A549 (cell line): ENCODE data around the gene KIF1B. TPM values are rescaled to one million over a fixed set of nuclear protein-coding genes. Genes with fewer than 3 reads are reported as not detected.

Source experiments
- ATAC-seq, 2 experiments: fragments of 200-7000 bp in 1 of 2; fragments of >200 bp in 1 of 2; cut with Nextera tagmentation in 1 of 2; cut with Tn5 transposase in 1 of 2; 3 replicates each; pipeline versions ENCODE4 v1.8.0 to v1.9.1; 2018 to 2020; ENCODE audit warnings: mild to moderate bottlenecking in 1 of 2, moderate library complexity in 1 of 2
- CTCF ChIA-PET: fragments of 300-600 bp; sonication (Branson Sonifier 250); formaldehyde crosslinking; extraction: SDS; loops from one replicate; lab custom pipeline; 2021; ENCODE audit warnings: antibody characterized with exemption, inconsistent platforms; lab: Yijun Ruan, JAX
- POLR2A ChIA-PET: fragments of 350-600 bp; formaldehyde crosslinking; extraction: SDS; loops from one replicate; lab custom pipeline; 2021; ENCODE audit warnings: antibody characterized with exemption, inconsistent platforms; lab: Yijun Ruan, JAX
- DNase-seq, 2 experiments: peaks; one replicate each; pipeline versions ENCODE4 v3.0.0 to v3.0.0-alpha.2; 2011 to 2016; ENCODE audit warnings: low read depth in 1 of 2, low spot score in 1 of 2
- FAIRE-seq: peaks from 2 replicates; lab custom pipeline; 2011; peaks lifted over from hg19 to GRCh38; lab: Jason Lieb, UNC
- H3K27ac ChIP-seq, 2 experiments: fragments of >200 bp; sonication (Bioruptor Twin); formaldehyde crosslinking; 3 replicates each; pipeline ENCODE4 v1.5.1; 2016 to 2017
- H3K4me1 ChIP-seq: fragments of >200 bp; sonication (Bioruptor Twin); formaldehyde crosslinking; 3 replicates; pipeline ENCODE4 v1.6.1; 2016
- H3K4me2 ChIP-seq: fragments of >200 bp; sonication (Bioruptor Twin); formaldehyde crosslinking; 3 replicates; pipeline ENCODE4 v1.6.1; 2016
- H3K4me3 ChIP-seq: fragments of >200 bp; sonication (Bioruptor Twin); formaldehyde crosslinking; 3 replicates; pipeline ENCODE4 v1.5.1; 2016
- H3K9me3 ChIP-seq: fragments of >200 bp; sonication (Bioruptor Twin); formaldehyde crosslinking; 3 replicates; pipeline ENCODE4 v1.6.1; 2016
- ATOH8 ChIP-seq: fragments of 250-450 bp; sonication (Bioruptor Pico); IDR thresholded peaks from 2 replicates; pipeline ENCODE4 v1.5.0; 2020; ENCODE audit warnings: low read depth, mild to moderate bottlenecking, moderate library complexity
- CBX2 ChIP-seq: fragments of 200-600 bp; sonication (generic); IDR thresholded peaks from 2 replicates; pipeline ENCODE4 v1.6.1; 2016; ENCODE audit warnings: low read depth, mild to moderate bottlenecking, borderline replicate concordance
- CHD4 ChIP-seq: fragments of 200-600 bp; sonication (generic); IDR thresholded peaks from 2 replicates; pipeline ENCODE4 v1.6.1; 2016; ENCODE audit warnings: antibody characterized with exemption, mild to moderate bottlenecking, borderline replicate concordance
- EP300 ChIP-seq, 2 experiments: fragments of >200 bp; sonication (Bioruptor Twin); formaldehyde crosslinking; IDR thresholded peaks; 2 replicates in 1 of 2; 3 replicates in 1 of 2; pipeline ENCODE4 v1.6.1; 2016 to 2017
- HOXB5 ChIP-seq: fragments of 250-450 bp; sonication (Bioruptor Pico); IDR thresholded peaks from 2 replicates; pipeline ENCODE4 v1.5.0; 2020; ENCODE audit warnings: mild to moderate bottlenecking, moderate library complexity
- JUNB ChIP-seq: fragments of >200 bp; sonication (Bioruptor Twin); formaldehyde crosslinking; IDR thresholded peaks from 2 replicates; pipeline ENCODE4 v1.6.1; 2016
- KDM1A ChIP-seq: fragments of 200-600 bp; sonication (generic); IDR thresholded peaks from 2 replicates; pipeline ENCODE4 v1.6.1; 2016; ENCODE audit warnings: low read depth, mild to moderate bottlenecking
- MAFK ChIP-seq: fragments of 450-650 bp; IDR thresholded peaks from 2 replicates; pipeline ENCODE4 v1.6.1; 2014; ENCODE audit not compliant: partially characterized antibody
- MAX ChIP-seq: IDR thresholded peaks from 2 replicates; pipeline ENCODE4 v1.6.1; 2012
- MAZ ChIP-seq: fragments of 150-350 bp; IDR thresholded peaks from 2 replicates; pipeline ENCODE4 v1.6.1; 2014; ENCODE audit warnings: antibody characterized with exemption, low read depth, low read length, borderline replicate concordance
- POLR2A ChIP-seq: IDR thresholded peaks from 2 replicates; pipeline ENCODE4 v1.6.1; 2012; ENCODE audit warnings: mild to moderate bottlenecking, low read length
- RAD21 ChIP-seq, 2 experiments: fragments of >200 bp in 1 of 2; sonication (Bioruptor Twin) in 1 of 2; formaldehyde crosslinking in 1 of 2; IDR thresholded peaks in 1 of 2; conservative IDR thresholded peaks in 1 of 2; 2 replicates in 1 of 2; 3 replicates in 1 of 2; pipeline ENCODE4 v1.6.1; 2012 to 2018; ENCODE audit warnings: inconsistent platforms in 1 of 2
- RARB ChIP-seq: fragments of 250-450 bp; sonication (Bioruptor Pico); IDR thresholded peaks from 2 replicates; pipeline ENCODE4 v1.8.0; 2021; ENCODE audit warnings: mild to moderate bottlenecking, moderate library complexity
- SREBF2 ChIP-seq: fragments of 450-650 bp; IDR thresholded peaks from 2 replicates; pipeline ENCODE4 v1.6.1; 2014; ENCODE audit warnings: mild to moderate bottlenecking, moderate library complexity
- ZFP36 ChIP-seq: fragments of 450-650 bp; IDR thresholded peaks from 2 replicates; pipeline ENCODE4 v1.6.1; 2014; ENCODE audit warnings: borderline replicate concordance; ENCODE audit not compliant: partially characterized antibody
- ZNF302 ChIP-seq: fragments of 250-450 bp; sonication (Bioruptor Pico); IDR thresholded peaks from 2 replicates; pipeline ENCODE4 v1.9.0; 2021; ENCODE audit warnings: inconsistent platforms, mild to moderate bottlenecking, moderate library complexity
- WGBS: methylation state at CpG from one replicate; pipeline ENCODE4 v1.1.6; 2017; ENCODE audit errors: missing lambda C conversion rate; 5-methylcytosine and 5-hydroxymethylcytosine counted together
- polyA plus RNA-seq, 4 experiments: library from polyadenylated mRNA; depleted of rRNA in 3 of 4; stranded (reverse); fragments of >200 nt; fragmentation: RNase III in 1 of 4; extraction: RNeasy Plus Mini Kit Qiagen cat#74134 plus additional on column Dnase treatment in 1 of 4; gene quantifications; 2 replicates in 3 of 4; 3 replicates in 1 of 4; pipeline ENCODE4 v1.2.3, GENCODE V29; 2011 to 2017
- TF ChIP-seq, protein P1 (sequence below): fragments of 200-600 bp; sonication (generic); IDR thresholded peaks from 2 replicates; pipeline ENCODE4 v1.6.1; 2016; ENCODE audit warnings: antibody characterized with exemption, mild to moderate bottlenecking, moderate library complexity
- TF ChIP-seq, protein P2 (sequence below): fragments of 250-450 bp; sonication (Bioruptor Pico); IDR thresholded peaks from 2 replicates; pipeline ENCODE4 v1.5.0; 2021; ENCODE audit warnings: mild to moderate bottlenecking, moderate library complexity, borderline replicate concordance
- TF ChIP-seq, protein P3 (sequence below): fragments of 450-650 bp; IDR thresholded peaks from 2 replicates; pipeline ENCODE4 v1.6.1; 2014; ENCODE audit warnings: antibody characterized with exemption

Gene KIF1B
- polyA plus RNA-seq, 2 of the 4 experiments (the other 2 are of a cell fraction) = 9.8 to 18.3 TPM

- no peak for TF ChIP-seq ATOH8 (CRISPR knock-in tag)
- TF ChIP-seq, protein P1, sequence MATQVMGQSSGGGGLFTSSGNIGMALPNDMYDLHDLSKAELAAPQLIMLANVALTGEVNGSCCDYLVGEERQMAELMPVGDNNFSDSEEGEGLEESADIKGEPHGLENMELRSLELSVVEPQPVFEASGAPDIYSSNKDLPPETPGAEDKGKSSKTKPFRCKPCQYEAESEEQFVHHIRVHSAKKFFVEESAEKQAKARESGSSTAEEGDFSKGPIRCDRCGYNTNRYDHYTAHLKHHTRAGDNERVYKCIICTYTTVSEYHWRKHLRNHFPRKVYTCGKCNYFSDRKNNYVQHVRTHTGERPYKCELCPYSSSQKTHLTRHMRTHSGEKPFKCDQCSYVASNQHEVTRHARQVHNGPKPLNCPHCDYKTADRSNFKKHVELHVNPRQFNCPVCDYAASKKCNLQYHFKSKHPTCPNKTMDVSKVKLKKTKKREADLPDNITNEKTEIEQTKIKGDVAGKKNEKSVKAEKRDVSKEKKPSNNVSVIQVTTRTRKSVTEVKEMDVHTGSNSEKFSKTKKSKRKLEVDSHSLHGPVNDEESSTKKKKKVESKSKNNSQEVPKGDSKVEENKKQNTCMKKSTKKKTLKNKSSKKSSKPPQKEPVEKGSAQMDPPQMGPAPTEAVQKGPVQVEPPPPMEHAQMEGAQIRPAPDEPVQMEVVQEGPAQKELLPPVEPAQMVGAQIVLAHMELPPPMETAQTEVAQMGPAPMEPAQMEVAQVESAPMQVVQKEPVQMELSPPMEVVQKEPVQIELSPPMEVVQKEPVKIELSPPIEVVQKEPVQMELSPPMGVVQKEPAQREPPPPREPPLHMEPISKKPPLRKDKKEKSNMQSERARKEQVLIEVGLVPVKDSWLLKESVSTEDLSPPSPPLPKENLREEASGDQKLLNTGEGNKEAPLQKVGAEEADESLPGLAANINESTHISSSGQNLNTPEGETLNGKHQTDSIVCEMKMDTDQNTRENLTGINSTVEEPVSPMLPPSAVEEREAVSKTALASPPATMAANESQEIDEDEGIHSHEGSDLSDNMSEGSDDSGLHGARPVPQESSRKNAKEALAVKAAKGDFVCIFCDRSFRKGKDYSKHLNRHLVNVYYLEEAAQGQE = no peak
- TF ChIP-seq HOXB5 (CRISPR knock-in tag) = no peak
- TF ChIP-seq CBX2 = no peak
- TF ChIP-seq KDM1A = no peak
- TF ChIP-seq RARB (CRISPR knock-in tag) = no peak
- no peak for TF ChIP-seq ZFP36
- no peak for TF ChIP-seq ZNF302
Observed at GRCh38 chr1:10299151-10299550, 88.8 kb downstream of the KIF1B start (continued).

DNA sequence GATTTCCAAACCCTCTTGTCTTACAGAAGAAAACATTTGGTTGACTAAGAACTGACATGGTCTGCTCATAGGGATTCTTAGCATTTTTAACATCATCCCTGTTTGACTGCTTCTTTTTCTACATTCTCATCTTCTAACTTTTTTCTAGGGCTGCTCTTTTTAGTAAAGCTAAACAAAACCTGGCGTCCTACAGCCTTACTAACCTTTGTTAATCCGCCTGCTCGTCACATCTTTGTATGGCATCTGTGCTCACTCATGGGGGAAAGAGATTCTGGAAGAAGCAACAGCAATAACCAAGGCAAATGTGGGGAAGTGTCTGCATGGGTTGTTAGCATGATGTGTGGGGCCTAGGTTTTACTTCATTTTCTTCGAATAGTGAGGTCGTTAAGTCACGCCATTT lies 92.0 kb downstream of the KIF1B start:
- no peak overlapping the region for H3K27ac ChIP-seq
- H3K9me3 ChIP-seq = no peaks in the 10 kb centered on the region
- 96% methylated on average over 6 of the region's 6 CpGs for WGBS
- TF ChIP-seq MAX (no peak), SREBF2 (no peak), CHD4 (no peak), RAD21 (conservative IDR thresholded peaks at IDR 0.05 in 1 of 2, IDR thresholded peaks at IDR 0.05 in 1 of 2) (no peak), ATOH8 (CRISPR knock-in tag) (no peak), ZNF302 (no peak), MAZ (no peak), EP300 (IDR thresholded peaks at IDR 0.05) (no peak), MAFK (no peak), POLR2A (no peak), CBX2 (no peak), JUNB (no peak)
- TF ChIP-seq, protein P1 = no peak
- TF ChIP-seq, protein P2, sequence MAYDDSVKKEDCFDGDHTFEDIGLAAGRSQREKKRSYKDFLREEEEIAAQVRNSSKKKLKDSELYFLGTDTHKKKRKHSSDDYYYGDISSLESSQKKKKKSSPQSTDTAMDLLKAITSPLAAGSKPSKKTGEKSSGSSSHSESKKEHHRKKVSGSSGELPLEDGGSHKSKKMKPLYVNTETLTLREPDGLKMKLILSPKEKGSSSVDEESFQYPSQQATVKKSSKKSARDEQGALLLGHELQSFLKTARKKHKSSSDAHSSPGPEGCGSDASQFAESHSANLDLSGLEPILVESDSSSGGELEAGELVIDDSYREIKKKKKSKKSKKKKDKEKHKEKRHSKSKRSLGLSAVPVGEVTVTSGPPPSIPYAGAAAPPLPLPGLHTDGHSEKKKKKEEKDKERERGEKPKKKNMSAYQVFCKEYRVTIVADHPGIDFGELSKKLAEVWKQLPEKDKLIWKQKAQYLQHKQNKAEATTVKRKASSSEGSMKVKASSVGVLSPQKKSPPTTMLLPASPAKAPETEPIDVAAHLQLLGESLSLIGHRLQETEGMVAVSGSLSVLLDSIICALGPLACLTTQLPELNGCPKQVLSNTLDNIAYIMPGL (CRISPR knock-in tag) = no peak
- TF ChIP-seq, protein P3, sequence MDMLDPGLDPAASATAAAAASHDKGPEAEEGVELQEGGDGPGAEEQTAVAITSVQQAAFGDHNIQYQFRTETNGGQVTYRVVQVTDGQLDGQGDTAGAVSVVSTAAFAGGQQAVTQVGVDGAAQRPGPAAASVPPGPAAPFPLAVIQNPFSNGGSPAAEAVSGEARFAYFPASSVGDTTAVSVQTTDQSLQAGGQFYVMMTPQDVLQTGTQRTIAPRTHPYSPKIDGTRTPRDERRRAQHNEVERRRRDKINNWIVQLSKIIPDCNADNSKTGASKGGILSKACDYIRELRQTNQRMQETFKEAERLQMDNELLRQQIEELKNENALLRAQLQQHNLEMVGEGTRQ = no peak
- no peak for FAIRE-seq
- DNase-seq = no peak
- ChIA-PET CTCF (interaction anchor here (1.0 kb wide), 1 partner anchor 93 kb away, joined by 4 read pairs; no protein-coding TSS in a partner anchor), POLR2A (no interaction called here)
- no peaks in the 10 kb centered on the region for H3K4me1 ChIP-seq
- no peak overlapping the region for H3K4me3 ChIP-seq
- no peak for ATAC-seq
- H3K4me2 ChIP-seq = no peak overlapping the region
